HG02870 (cell line): ENCODE data around the gene ARHGAP24.
A peak's percentile ranks its signal among the peaks of the same experiment; 100 is the strongest.

Experiments
- ATAC-seq: cut with Tn5 transposase; IDR thresholded peaks from one replicate; pipeline ENCODE4 v1.9.1; 2021; ENCODE audit warnings: mild to moderate bottlenecking, moderate library complexity; ENCODE audit not compliant: unreplicated experiment

The ARHGAP24 gene

GRCh38 chr4:85577307-85577706 is 102.4 kb downstream of the ARHGAP24 start:
- no peak for ATAC-seq

DNA sequence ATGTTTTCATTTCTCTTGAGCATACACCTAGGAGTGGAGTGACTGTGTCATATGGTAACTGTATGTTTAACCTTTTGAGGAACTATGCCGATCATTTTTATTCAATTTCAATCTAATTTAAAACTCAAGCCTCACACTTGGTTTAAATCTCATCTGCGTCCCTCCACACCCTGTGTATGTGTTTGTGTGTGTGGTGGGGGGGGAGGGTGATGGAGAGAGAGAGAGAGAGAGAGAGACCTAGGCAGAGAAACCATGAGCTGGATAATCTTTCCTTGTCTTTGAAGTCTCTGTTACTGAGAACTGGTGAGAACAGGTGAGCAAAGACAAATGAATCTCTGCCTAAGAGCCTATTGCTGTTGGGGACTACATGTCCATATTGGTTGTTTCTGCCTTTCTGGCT is 105.0 kb downstream of the ARHGAP24 start:
- ATAC-seq, result no peak

- no peak for ATAC-seq
Measured at GRCh38 chr4:85580489-85580888, 105.5 kb downstream of the ARHGAP24 start.

DNA sequence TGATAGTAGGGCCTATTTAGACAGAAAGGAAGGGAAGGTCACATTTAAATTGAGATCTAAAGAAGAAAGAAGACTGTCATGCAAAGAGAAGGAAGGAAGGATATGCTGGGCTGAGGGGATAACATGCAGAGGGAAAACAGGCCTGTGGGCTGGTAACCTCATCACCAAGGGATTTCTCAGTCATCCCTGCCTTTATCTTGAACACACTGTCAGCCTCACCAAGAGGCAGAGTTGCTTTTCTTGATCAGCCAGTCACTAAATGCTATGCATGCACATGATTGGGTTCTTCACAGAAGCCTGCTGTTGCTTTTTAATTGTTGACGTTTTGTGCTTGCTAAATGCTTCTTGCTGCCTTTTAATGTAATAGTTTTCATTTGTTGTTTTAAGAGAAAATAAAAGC is 113.0 kb downstream of the ARHGAP24 start:
- ATAC-seq, result no peak

- no peak for ATAC-seq
Measured at GRCh38 chr4:85591406-85592098, 116.6 kb downstream of the ARHGAP24 start.

DNA sequence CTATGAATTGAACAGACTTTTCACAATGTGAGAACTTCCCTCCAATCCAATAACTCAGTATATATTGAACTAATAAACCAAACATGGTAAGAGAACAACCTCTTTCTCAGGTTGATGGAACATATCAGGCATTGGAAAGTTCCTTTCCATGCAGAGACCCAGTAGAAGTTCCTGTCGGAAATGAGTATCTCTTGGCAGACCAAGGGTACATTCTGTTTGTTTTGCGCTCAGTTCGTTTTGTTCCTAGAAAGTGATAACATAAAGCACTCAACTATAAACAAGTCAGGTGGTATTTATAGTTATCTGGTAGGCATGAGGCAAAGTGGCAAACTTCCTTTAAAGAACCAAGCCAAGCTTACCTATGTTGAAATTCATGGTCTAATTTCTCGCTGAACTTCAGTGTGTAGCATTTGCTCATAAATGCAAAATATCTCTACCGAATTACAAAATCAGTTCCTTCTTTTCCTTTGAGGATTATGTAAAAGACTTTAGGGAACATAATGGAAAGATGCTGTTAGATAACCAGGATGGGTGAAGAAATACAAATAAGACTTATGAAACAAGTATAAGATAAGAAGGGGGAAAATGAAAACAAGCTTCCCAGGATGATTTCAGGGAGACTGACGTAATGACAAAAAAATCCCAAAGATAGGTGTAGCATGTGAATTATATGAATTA is 120.3 kb downstream of the ARHGAP24 start:
- ATAC-seq, result no peak

GRCh38 chr4:85595796-85596559 is 121.0 kb downstream of the ARHGAP24 start:
- ATAC-seq, result no peak

- ATAC-seq, result no peak
Measured at GRCh38 chr4:85598936-85599335, 124.0 kb downstream of the ARHGAP24 start.

- ATAC-seq, result no peak
Measured at GRCh38 chr4:85600501-85600900, 125.6 kb downstream of the ARHGAP24 start.

GRCh38 chr4:85603437-85604336 is 128.7 kb downstream of the ARHGAP24 start:
- ATAC-seq, result peak; percentile 73

GRCh38 chr4:85606505-85606904 is 131.6 kb downstream of the ARHGAP24 start:
- no peak for ATAC-seq

GRCh38 chr4:85607624-85608023 is 132.7 kb downstream of the ARHGAP24 start:
- peak; percentile 34 for ATAC-seq

DNA sequence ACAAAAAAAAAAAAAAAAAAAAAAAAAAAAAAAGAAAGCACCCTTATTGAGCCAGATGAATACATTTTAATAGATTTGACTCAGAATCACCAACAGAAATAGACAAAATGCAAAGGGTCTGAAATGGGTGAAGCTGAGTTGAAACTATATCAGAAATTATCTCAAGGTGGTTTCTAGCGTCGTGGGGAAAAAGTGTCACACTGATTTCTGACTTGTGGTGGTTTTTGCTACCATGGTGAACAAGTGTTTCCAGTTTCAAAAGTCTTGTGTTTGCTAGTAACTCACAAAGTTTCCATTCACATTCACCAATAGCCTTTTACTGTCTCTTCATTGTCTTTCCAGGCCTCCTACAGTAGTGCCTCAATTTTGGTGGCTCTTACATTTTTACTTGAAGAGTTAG is 135.5 kb downstream of the ARHGAP24 start:
- ATAC-seq, result peak; percentile 92

DNA sequence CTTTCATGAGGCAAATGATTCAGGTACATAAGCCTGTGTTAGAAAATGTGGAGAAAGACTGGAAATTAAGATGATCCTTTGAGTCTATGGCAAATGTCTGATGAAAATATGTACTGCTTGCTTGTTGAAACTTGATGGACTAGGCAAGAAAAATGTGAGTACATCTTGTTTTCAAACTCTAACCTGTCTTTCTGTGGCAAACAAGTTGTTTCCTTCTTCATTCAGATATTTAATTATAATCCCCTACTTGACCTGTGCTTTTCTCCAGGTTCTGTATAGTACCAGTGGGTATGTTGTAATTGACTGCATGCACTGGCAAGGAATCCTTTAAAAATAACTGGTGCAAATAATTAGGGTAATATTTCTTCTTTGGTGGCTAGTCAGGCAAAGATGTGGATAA is 136.7 kb downstream of the ARHGAP24 start:
- no peak for ATAC-seq

DNA sequence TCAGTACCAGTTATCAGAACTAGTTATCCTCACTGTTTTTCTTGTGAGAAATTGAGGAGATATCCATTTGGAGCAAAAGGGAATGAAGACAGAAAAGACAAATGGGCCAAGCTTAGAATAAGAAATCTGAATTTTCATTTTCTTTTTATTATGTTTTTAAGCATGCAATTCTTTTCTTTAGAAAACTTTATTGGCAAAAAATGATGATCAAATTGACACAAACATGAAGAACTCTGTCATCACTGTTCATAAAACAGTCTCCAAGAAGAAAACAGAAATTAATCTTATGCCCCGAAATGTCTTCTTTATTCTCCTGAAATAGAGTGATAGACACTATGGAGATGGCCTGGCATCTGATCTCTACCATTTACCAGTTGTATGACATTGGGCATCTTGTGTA is 139.0 kb downstream of the ARHGAP24 start:
- ATAC-seq, result no peak

- ATAC-seq, result no peak
Measured at GRCh38 chr4:85615952-85616351, 141.0 kb downstream of the ARHGAP24 start.

GRCh38 chr4:85617202-85617601 is 142.3 kb downstream of the ARHGAP24 start:
- ATAC-seq, result no peak

- no peak for ATAC-seq
Measured at GRCh38 chr4:85632981-85633380, 158.0 kb downstream of the ARHGAP24 start.

DNA sequence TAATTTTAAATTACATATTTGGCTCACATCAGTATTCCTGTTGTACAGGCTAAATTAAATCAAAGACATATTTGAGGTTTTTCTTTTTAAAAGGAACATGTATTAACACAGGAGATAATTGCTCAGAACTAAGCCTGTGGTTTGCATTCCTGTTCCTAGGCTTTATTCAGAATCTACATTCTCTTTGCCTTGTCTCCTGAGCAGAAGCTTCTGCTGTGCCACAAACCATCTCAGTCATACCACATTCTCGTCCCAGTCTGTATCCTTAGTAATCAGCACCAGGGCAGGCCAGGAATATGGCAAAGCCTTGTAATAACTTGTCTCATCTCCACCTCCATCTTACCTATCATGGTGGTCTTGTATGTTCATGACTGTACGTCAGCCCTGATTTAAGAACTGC is 162.8 kb downstream of the ARHGAP24 start:
- no peak for ATAC-seq

- no peak for ATAC-seq
Measured at GRCh38 chr4:85639946-85640345, 165.0 kb downstream of the ARHGAP24 start.
